CD14-positive monocyte (primary cell): ENCODE measurements around the gene RUSC1. TPM values are rescaled to one million over a fixed set of nuclear protein-coding genes. Genes with fewer than 3 reads are reported as not detected.
A peak's percentile ranks its signal among the peaks of the same experiment; 100 is the strongest.

ENCODE experiments used
- DNase-seq, 3 donors: peaks; one replicate each; pipeline ENCODE4 v3.0.0-alpha.2; 2011 to 2022
- H2AFZ ChIP-seq: 2 replicates; pipeline ENCODE4 v1.6.0; 2012; ENCODE audit warnings: mild to moderate bottlenecking, low read depth, low read length, inconsistent platforms; ENCODE audit not compliant: insufficient read depth, poor library complexity, severe bottlenecking
- H3K27ac ChIP-seq, 2 donors: 1 replicate in 1 of 2; 2 replicates in 1 of 2; pipeline ENCODE4 v1.5.1; 2012 to 2013; ENCODE audit warnings: low read length in 2 of 2, control low read depth in 1 of 2, inconsistent platforms in 1 of 2, low read depth in 1 of 2, mild to moderate bottlenecking in 1 of 2
- H3K27me3 ChIP-seq, 2 donors: one replicate each; pipeline versions ENCODE4 v1.6.0 to v1.6.1; 2011 to 2013; ENCODE audit warnings: low read length in 2 of 2; ENCODE audit not compliant: control insufficient read depth in 2 of 2, insufficient read depth in 2 of 2
- H3K36me3 ChIP-seq, 2 donors: replicated peaks in 1 of 2; 1 replicate in 1 of 2; 2 replicates in 1 of 2; pipeline versions ENCODE4 v1.5.1 to v1.6.1; 2012 to 2013; ENCODE audit warnings: low read length in 2 of 2, control low read depth in 1 of 2, inconsistent platforms in 1 of 2, mild to moderate bottlenecking in 1 of 2; ENCODE audit not compliant: insufficient read depth in 2 of 2, control insufficient read depth in 1 of 2
- H3K4me1 ChIP-seq, 2 donors: 1 replicate in 1 of 2; 2 replicates in 1 of 2; pipeline versions ENCODE4 v1.5.1 to v1.6.1; 2012 to 2013; ENCODE audit warnings: low read length in 2 of 2, control low read depth in 1 of 2, inconsistent platforms in 1 of 2, mild to moderate bottlenecking in 1 of 2, moderate library complexity in 1 of 2; ENCODE audit not compliant: insufficient read depth in 2 of 2, control insufficient read depth in 1 of 2
- H3K4me2 ChIP-seq: replicated peaks from 2 replicates; pipeline ENCODE3; 2012; ENCODE audit warnings: low read length, moderate library complexity, mild to moderate bottlenecking; ENCODE audit not compliant: poor library complexity, severe bottlenecking; ENCODE audit errors: extremely low read depth
- H3K4me3 ChIP-seq, 3 experiments: fragments of 200-600 bp in 1 of 3; sonication (generic) in 1 of 3; replicated peaks in 1 of 3; 1 replicate in 2 of 3; 2 replicates in 1 of 3; pipeline ENCODE4 v1.5.1; 2011 to 2013; ENCODE audit warnings: low read length in 3 of 3, mild to moderate bottlenecking in 3 of 3, control low read depth in 2 of 3, low read depth in 2 of 3, inconsistent platforms in 1 of 3, moderate library complexity in 1 of 3
- H3K79me2 ChIP-seq: 2 replicates; pipeline ENCODE4 v1.6.0; 2012; ENCODE audit warnings: mild to moderate bottlenecking, control low read depth, inconsistent platforms, low read length, moderate library complexity; ENCODE audit not compliant: insufficient read depth
- H3K9ac ChIP-seq: 2 replicates; pipeline ENCODE4 v1.6.0; 2017; ENCODE audit warnings: low read length, mild to moderate bottlenecking; ENCODE audit not compliant: insufficient read depth, poor library complexity, severe bottlenecking
- H3K9me3 ChIP-seq, 2 donors: replicated peaks in 1 of 2; 1 replicate in 1 of 2; 2 replicates in 1 of 2; pipeline versions ENCODE4 v1.5.1 to v1.6.1; 2012 to 2013; ENCODE audit warnings: low read length in 2 of 2, control low read depth in 1 of 2; ENCODE audit not compliant: control insufficient read depth in 1 of 2, insufficient read depth in 1 of 2
- H4K20me1 ChIP-seq: 2 replicates; pipeline ENCODE4 v1.6.0; 2012; ENCODE audit warnings: mild to moderate bottlenecking, low read length, control low read depth, moderate library complexity; ENCODE audit not compliant: insufficient read depth
- H3K27ac Mint-ChIP-seq, 7 donors: one replicate each; pipeline ENCODE4 v1.8.0; 2020; ENCODE audit warnings: mild to moderate bottlenecking in 7 of 7, mixed read lengths in 7 of 7, moderate library complexity in 6 of 7, inconsistent platforms in 2 of 7
- H3K27me3 Mint-ChIP-seq, 3 donors: one replicate each; pipeline ENCODE4 v1.8.0; 2021 to 2022; ENCODE audit warnings: low read depth in 3 of 3, mild to moderate bottlenecking in 3 of 3, mixed read lengths in 3 of 3, moderate library complexity in 3 of 3, inconsistent platforms in 1 of 3
- H3K36me3 Mint-ChIP-seq, 2 donors: one replicate each; pipeline ENCODE4 v1.8.0; 2020; ENCODE audit warnings: mixed read lengths in 2 of 2, inconsistent platforms in 1 of 2, mild to moderate bottlenecking in 1 of 2
- H3K4me1 Mint-ChIP-seq: one replicate; pipeline ENCODE4 v1.8.0; 2020; ENCODE audit warnings: mild to moderate bottlenecking, mixed read lengths
- H3K4me3 Mint-ChIP-seq, 2 donors: one replicate each; pipeline ENCODE4 v1.8.0; 2020; ENCODE audit warnings: mild to moderate bottlenecking in 2 of 2, mixed read lengths in 2 of 2, moderate library complexity in 1 of 2
- H3K9me3 Mint-ChIP-seq, 7 donors: one replicate each; pipeline ENCODE4 v1.8.0; 2020 to 2022; ENCODE audit warnings: mixed read lengths in 7 of 7, mild to moderate bottlenecking in 6 of 7, moderate library complexity in 6 of 7, inconsistent platforms in 2 of 7
- WGBS: methylation state at CpG from one replicate; pipeline ENCODE4 v1.1.5; 2013; ENCODE audit warnings: missing lambda C conversion rate; ENCODE audit not compliant: insufficient coverage; 5-methylcytosine and 5-hydroxymethylcytosine counted together
- intact Hi-C, 2 donors: fragments of 100-400 bp; cut with micrococcal nuclease; formaldehyde crosslinking; loops; one replicate each; pipeline versions ENCODE4 v1.15.0 to v1.15.1; 2023
- polyA plus RNA-seq, 3 donors: library from polyadenylated mRNA; depleted of rRNA in 1 of 3; unstranded in 2 of 3; stranded (reverse) in 1 of 3; fragments of 300-500 nt in 2 of 3; fragments of >200 nt in 1 of 3; fragmentation: Illumina TruSeq in 2 of 3; gene quantifications; 1 replicate in 2 of 3; 2 replicates in 1 of 3; pipeline ENCODE4 v1.2.3, GENCODE V29; 2012 to 2021
- TF ChIP-seq, protein P1 (sequence below): fragments of 200-600 bp; IDR thresholded peaks from one replicate; pipeline ENCODE4 v1.8.0; 2022; ENCODE audit warnings: antibody characterized with exemption, mild to moderate bottlenecking

The RUSC1 gene
- polyA plus RNA-seq, 3 donors: 12.7 to 23.4 (median 13.5) TPM

DNA sequence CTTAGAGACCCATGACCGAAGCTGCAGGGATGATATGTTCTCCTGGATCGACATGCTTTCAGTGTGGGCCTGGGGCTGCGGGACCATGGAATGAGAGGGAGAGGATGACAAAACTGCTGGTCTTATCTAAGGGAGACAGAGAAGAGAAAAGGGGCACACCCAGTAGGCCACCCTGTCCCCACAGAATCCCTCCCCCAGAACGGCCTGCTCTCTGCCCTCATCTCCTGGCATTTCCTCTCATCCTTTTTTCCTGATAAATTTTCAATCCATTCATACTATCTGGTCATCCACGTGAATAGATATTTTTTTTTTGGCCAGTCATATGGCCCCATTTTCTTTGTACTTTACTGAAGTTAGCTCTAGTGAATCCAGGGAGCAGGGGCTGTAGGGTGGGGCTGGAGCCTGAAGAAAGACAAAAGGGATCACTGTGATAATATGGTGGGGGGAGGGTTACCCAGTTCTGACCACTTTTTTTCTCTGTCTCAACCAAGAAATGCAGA, 19.3 kb upstream of the RUSC1 start, which contains the start of gene PKLR:
Gene PKLR, minus strand, starts transcription at position 97 of the 500 bp plus-strand sequence. Its CDS starts 43 bp downstream, at position 54.
- Histone ChIP-seq H2AFZ (no peak within 1 kb of the TSS), H3K27me3 (peaks cover 3 to 6% of the 10 kb centered on the region in 2 donors), H4K20me1 (no peaks in the 10 kb centered on the region), H3K4me1 (no peaks in the 10 kb centered on the region), H3K79me2 (no peaks in the 10 kb centered on the region), H3K4me2 (no peak within 1 kb of the TSS), H3K9ac (no peak within 1 kb of the TSS), H3K27ac (no peak within 1 kb of the TSS), H3K9me3 (no peaks in the 10 kb centered on the region), H3K4me3 (no peak within 1 kb of the TSS), H3K36me3 (no peaks in the 10 kb centered on the region)
- H3K27ac Mint-ChIP-seq: peak within 1 kb of the TSS in 2 of 7 donors; percentile 39 to 76
- TF ChIP-seq, protein P1, sequence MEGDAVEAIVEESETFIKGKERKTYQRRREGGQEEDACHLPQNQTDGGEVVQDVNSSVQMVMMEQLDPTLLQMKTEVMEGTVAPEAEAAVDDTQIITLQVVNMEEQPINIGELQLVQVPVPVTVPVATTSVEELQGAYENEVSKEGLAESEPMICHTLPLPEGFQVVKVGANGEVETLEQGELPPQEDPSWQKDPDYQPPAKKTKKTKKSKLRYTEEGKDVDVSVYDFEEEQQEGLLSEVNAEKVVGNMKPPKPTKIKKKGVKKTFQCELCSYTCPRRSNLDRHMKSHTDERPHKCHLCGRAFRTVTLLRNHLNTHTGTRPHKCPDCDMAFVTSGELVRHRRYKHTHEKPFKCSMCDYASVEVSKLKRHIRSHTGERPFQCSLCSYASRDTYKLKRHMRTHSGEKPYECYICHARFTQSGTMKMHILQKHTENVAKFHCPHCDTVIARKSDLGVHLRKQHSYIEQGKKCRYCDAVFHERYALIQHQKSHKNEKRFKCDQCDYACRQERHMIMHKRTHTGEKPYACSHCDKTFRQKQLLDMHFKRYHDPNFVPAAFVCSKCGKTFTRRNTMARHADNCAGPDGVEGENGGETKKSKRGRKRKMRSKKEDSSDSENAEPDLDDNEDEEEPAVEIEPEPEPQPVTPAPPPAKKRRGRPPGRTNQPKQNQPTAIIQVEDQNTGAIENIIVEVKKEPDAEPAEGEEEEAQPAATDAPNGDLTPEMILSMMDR: no peak
- no peaks in the 10 kb centered on the region for H3K36me3 Mint-ChIP-seq
- H3K4me3 Mint-ChIP-seq: no peak within 1 kb of the TSS
- WGBS: no CpG with 5 or more reads among the region's 5 CpGs
- H3K27me3 Mint-ChIP-seq: peaks cover 10 to 22% (median 14%) of the 10 kb centered on the region in 3 donors
- DNase-seq: no peak
- peaks cover 3% of the 10 kb centered on the region for H3K4me1 Mint-ChIP-seq
- intact Hi-C loops: no loop called here
- H3K9me3 Mint-ChIP-seq: peaks cover 0 to 2% (median 0%) of the 10 kb centered on the region in 7 donors

DNA sequence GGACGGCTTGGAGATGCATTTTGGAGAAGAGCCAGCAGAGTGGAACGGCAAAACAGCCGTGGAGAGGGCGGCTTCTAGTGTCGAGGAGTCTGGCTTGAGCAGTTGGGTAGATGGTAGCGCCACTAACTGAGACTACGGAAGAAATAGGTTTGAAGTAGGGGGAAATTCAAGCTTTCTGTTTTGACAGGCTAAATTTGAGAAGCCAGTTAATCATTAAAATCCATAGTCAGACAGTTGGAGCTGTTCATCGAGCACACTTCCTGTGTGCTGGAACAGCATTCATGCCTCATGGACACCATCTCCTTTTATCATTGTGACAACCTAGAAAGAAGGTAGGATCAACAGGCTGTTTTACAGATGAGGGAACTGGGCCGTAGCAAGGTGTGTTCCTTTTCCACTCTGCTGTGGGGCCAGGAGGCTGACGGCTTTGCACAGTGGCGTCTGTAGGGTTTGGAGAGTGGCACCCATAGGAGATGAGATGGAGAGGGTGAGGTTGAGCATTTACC, 16.1 kb upstream of the RUSC1 start:
- Histone ChIP-seq H4K20me1 (no peaks in the 10 kb centered on the region), H3K9ac (no peak overlapping the region), H3K27ac (no peak overlapping the region), H3K9me3 (no peaks in the 10 kb centered on the region), H2AFZ (no peak overlapping the region), H3K36me3 (no peaks in the 10 kb centered on the region), H3K4me2 (no peak overlapping the region), H3K27me3 (no peaks in the 10 kb centered on the region), H3K4me1 (peaks cover 14 to 16% of the 10 kb centered on the region in 2 donors), H3K79me2 (peaks cover 10% of the 10 kb centered on the region), H3K4me3 (no peak overlapping the region)
- TF ChIP-seq, protein P1: no peak
- H3K36me3 Mint-ChIP-seq: no peaks in the 10 kb centered on the region
- intact Hi-C loops: loop anchor here in 1 of 2 donors (5.0 kb wide), 1 partner anchor 97 kb away; the partner anchor contains the start of genes MTX1 and THBS3
- 92% methylated on average over 7 of the region's 11 CpGs for WGBS
- H3K4me3 Mint-ChIP-seq: no peak overlapping the region
- H3K4me1 Mint-ChIP-seq: peaks cover 17% of the 10 kb centered on the region
- no peaks in the 10 kb centered on the region for H3K9me3 Mint-ChIP-seq
- no peak for DNase-seq
- peaks cover 2 to 6% (median 2%) of the 10 kb centered on the region in 3 donors for H3K27me3 Mint-ChIP-seq
- H3K27ac Mint-ChIP-seq: no peak overlapping the region
